H1 (cell line): ENCODE results near the gene NFKBIZ.

Experiments
- POLR2A ChIP-seq, 2 experiments: IDR thresholded peaks; 1 replicate in 1 of 2; 2 replicates in 1 of 2; pipeline ENCODE4 v1.6.1; 2011; ENCODE audit warnings: low read depth in 2 of 2, low read length in 2 of 2, mild to moderate bottlenecking in 2 of 2; ENCODE audit errors: control extremely low read depth in 1 of 2
- RAD21 ChIP-seq, 2 experiments: IDR thresholded peaks in 1 of 2; conservative IDR thresholded peaks in 1 of 2; 2 replicates each; pipeline ENCODE4 v1.6.1; 2011; ENCODE audit warnings: low read depth in 2 of 2, low read length in 2 of 2, improper control_type of control experiment in 1 of 2, inconsistent platforms in 1 of 2, mild to moderate bottlenecking in 1 of 2, moderate library complexity in 1 of 2

DNA sequence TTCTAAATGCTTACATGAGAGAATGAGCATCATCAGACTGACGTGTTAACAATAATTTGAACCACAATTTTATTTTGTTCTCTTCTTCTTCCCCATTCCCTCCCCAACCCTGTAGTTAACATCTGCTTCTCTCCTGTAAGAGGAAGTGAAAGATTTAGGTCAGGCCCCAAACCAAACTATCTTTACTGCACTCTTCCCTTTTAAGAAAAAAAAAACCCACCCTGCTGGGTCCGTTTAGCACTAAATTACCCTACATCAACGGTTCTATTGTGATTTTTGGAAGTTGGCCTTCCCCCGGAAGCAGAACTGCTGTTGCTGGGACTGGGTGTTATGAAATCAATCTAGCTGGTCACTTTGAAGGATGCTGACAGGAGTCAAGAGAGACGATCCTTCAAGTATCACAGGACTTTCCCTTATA, 49.4 kb downstream of the NFKBIZ start:
- no peak for TF ChIP-seq RAD21 (IDR thresholded peaks at IDR 0.05 in 1 of 2, conservative IDR thresholded peaks at IDR 0.05 in 1 of 2; ENCODE audit: low read depth in 2 of 2, low read length in 2 of 2)
- TF ChIP-seq POLR2A (IDR thresholded peaks at IDR 0.05; ENCODE audit: control extremely low read depth in 1 of 2, low read depth in 2 of 2, low read length in 2 of 2), result no peak
